Fibroblast of skin of abdomen (primary cell): Measurements from ENCODE around the gene PCDHA11.
"Not testable (repeated sequence)": the region's sequence is repeated elsewhere in the genome, so short reads cannot be mapped to it uniquely, and the experiment has no call there.

Experiments used
- DNase-seq: peaks from one replicate; pipeline ENCODE4 v3.0.0-alpha.2; 2013

The PCDHA11 gene

GRCh38 chr5:140855772-140856674 is 12.7 kb upstream of the PCDHA11 start, which contains the start of gene PCDHA10:
Gene PCDHA10 (plus strand): TSS chr5:140855897. CDS start chr5:140856049, 152 bp downstream.
- DNase-seq, result no peak

- DNase-seq, result no peak
These were observed 11.4 kb upstream of the PCDHA11 start for GRCh38 chr5:140857177-140857986.

DNA sequence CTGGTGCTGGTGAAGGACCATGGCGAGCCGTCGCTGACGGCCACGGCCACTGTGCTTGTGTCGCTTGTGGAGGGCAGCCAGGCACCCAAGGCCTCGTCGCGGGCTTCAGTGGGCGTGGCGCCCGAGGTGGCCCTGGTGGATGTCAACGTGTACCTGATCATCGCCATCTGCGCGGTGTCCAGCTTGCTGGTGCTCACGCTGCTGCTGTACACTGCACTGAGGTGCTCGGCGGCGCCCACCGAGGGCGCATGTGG is 10.8 kb upstream of the PCDHA11 start:
- no peak for DNase-seq

GRCh38 chr5:140862441-140863295 is 6.1 kb upstream of the PCDHA11 start:
- no peak for DNase-seq

DNA sequence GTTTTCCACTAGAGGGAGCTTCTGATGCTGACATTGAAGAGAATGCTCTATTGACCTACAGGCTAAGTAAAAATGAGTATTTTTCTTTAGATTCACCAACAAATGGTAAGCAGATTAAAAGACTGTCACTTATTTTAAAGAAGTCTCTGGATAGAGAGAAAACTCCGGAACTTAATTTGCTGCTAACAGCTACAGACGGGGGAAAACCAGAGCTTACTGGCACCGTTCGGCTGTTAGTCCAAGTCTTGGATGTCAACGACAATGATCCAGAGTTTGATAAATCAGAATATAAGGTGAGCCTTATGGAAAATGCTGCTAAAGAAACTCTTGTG is 764 bp downstream of the PCDHA11 start:
- no peak for DNase-seq

DNA sequence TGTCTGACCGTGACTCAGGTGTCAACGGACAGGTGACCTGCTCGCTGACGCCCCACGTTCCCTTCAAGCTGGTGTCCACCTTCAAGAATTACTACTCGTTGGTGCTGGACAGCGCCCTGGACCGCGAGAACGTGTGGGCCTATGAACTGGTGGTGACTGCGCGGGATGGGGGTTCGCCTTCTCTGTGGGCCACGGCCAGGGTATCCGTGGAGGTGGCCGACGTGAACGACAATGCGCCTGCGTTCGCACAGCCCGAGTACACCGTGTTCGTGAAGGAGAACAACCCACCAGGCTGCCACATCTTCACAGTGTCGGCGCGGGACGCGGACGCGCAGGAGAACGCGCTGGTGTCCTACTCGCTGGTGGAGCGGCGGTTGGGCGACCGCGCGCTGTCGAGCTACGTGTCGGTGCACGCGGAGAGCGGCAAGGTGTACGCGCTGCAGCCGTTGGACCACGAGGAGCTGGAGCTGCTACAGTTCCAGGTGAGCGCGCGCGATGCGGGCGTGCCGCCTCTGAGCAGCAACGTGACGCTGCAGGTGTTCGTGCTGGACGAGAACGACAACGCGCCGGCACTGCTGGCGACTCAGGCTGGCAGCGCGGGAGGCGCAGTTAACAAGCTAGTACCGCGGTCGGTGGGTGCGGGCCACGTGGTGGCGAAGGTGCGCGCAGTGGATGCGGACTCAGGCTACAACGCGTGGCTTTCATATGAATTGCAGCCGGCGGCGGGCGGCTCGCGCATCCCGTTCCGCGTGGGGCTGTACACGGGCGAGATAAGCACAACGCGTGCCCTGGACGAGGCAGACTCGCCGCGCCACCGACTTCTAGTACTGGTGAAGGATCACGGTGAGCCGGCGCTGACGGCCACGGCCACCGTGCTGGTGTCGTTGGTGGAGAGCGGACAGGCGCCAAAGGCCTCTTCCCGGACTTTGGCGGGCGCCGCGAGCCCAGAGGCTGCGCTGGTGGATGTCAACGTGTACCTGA is 1.8 kb downstream of the PCDHA11 start:
- DNase-seq, result no peak

- no peak for DNase-seq
These were observed 6.6 kb downstream of the PCDHA11 start, which contains the start of gene PCDHA12 for GRCh38 chr5:140875085-140876065. Gene PCDHA12 (plus strand): TSS chr5:140875308. CDS start chr5:140875473, 165 bp downstream.

- DNase-seq, result not testable (repeated sequence)
These were observed 7.9 kb downstream of the PCDHA11 start for GRCh38 chr5:140876541-140877261.

DNA sequence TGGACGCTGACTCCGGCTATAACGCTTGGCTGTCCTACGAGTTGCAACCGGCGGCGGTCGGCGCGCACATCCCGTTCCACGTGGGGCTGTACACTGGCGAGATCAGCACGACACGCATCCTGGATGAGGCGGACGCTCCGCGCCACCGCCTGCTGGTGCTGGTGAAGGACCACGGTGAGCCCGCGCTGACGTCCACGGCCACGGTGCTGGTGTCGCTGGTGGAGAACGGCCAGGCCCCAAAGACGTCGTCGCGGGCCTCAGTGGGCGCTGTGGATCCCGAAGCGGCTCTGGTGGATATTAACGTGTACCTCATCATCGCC is 8.5 kb downstream of the PCDHA11 start:
- no peak for DNase-seq

GRCh38 chr5:140881889-140882590 is 13.3 kb downstream of the PCDHA11 start, which contains the start of gene PCDHA13:
Gene PCDHA13 (plus strand): TSS chr5:140882124. CDS start chr5:140882269, 145 bp downstream.
- DNase-seq, result no peak

DNA sequence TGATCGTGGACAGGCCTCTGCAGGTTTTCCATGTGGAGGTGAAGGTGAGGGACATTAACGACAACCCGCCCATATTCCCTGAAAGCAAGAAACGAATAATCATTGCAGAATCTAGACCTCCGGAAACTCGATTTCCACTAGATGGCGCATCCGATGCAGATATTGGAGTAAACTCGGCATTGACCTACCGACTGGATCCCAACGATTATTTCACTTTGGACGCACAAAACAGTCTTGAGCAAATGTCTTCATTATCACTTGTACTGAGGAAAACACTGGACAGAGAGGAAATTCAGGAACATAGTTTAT is 13.8 kb downstream of the PCDHA11 start:
- DNase-seq, result no peak

DNA sequence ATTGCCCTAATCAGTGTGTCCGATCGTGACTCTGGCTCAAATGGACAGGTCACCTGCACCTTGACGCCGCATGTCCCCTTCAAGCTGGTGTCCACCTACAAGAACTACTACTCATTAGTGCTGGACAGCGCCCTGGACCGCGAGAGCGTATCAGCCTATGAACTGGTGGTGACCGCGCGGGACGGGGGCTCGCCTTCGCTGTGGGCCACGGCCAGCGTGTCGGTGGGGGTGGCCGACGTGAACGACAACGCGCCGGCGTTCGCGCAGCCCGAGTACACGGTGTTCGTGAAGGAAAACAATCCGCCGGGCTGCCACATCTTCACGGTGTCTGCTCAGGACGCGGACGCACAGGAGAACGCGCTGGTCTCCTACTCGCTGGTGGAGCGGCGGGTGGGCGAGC is 14.6 kb downstream of the PCDHA11 start:
- no peak for DNase-seq

DNA sequence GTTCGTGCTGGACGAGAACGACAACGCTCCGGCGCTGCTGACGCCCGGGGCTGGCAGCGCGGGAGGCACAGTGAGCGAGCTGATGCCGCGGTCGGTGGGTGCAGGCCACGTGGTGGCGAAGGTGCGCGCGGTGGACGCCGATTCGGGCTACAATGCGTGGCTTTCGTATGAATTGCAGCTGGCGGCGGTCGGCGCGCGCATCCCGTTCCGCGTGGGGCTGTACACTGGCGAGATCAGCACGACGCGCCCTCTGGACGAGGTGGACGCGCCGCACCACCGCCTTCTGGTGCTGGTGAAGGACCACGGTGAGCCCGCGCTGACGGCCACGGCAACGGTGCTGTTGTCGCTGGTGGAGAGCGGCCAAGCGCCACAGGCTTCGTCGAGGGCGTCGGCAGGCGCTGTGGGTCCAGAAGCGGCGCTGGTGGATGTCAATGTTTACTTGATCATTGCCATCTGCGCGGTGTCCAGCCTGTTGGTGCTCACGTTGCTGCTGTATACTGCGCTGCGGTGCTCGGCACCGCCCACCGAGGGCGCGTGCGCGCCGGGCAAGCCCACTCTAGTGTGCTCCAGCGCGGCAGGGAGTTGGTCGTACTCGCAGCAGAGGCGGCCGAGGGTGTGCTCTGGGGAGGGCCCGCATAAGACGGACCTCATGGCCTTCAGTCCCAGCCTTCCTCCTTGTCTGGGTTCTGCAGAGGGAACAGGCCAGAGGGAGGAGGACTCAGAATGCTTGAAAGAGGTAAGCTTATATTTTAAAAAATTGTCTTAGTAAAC is 15.4 kb downstream of the PCDHA11 start:
- no peak for DNase-seq

- no peak for DNase-seq
These were observed 47.6 kb downstream of the PCDHA11 start for GRCh38 chr5:140916325-140916724.
